ENCODE measurements around the gene BABAM2. TPM values are rescaled to one million over a fixed set of nuclear protein-coding genes. Genes with fewer than 3 reads are reported as not detected.
A peak's percentile ranks its signal among the peaks of the same experiment; 100 is the strongest.

Gene BABAM2
- polyA plus RNA-seq, 3 donors, result 33.2 to 52.8 (median 49.3) TPM

GRCh38 chr2:27996156-27996922, 105.8 kb downstream of the BABAM2 start:
- Histone ChIP-seq H3K79me2 (ENCODE audit: insufficient read depth, low read length) (peaks cover 33% of the 10 kb centered on the region), H3K4me2 (replicated peaks; ENCODE audit: extremely low read depth, low read length, poor library complexity, severe bottlenecking) (no peak overlapping the region), H4K20me1 (ENCODE audit: insufficient read depth, low read length) (no peaks in the 10 kb centered on the region), H3K27ac (ENCODE audit: low read depth in 1 of 2, low read length in 2 of 2) (peak overlapping the region in 1 of 2 donors; percentile 58), H3K4me3 (replicated peaks in 1 of 3; ENCODE audit: low read depth in 2 of 3, low read length in 3 of 3) (no peak overlapping the region), H3K9me3 (replicated peaks in 1 of 2; ENCODE audit: control insufficient read depth in 1 of 2, insufficient read depth in 1 of 2, low read length in 2 of 2) (peaks cover 0 to under 1% of the 10 kb centered on the region in 2 donors), H3K4me1 (ENCODE audit: control insufficient read depth in 1 of 2, insufficient read depth in 2 of 2, low read length in 2 of 2) (peaks cover 41 to 53% of the 10 kb centered on the region in 2 donors), H3K9ac (ENCODE audit: insufficient read depth, low read length, poor library complexity, severe bottlenecking) (no peak overlapping the region), H3K27me3 (ENCODE audit: control insufficient read depth in 2 of 2, insufficient read depth in 2 of 2, low read length in 2 of 2) (no peaks in the 10 kb centered on the region), H2AFZ (ENCODE audit: insufficient read depth, low read depth, low read length, poor library complexity, severe bottlenecking) (no peak overlapping the region), H3K36me3 (replicated peaks in 1 of 2; ENCODE audit: control insufficient read depth in 1 of 2, insufficient read depth in 2 of 2, low read length in 2 of 2) (no peaks in the 10 kb centered on the region)
- no peak for DNase-seq
- TF ChIP-seq CTCF (IDR thresholded peaks at IDR 0.05), result no peak
- H3K9me3 Mint-ChIP-seq, result peaks cover 0 to 8% (median 5%) of the 10 kb centered on the region in 7 donors
- H3K4me3 Mint-ChIP-seq, result no peak overlapping the region
- intact Hi-C loops (cut with micrococcal nuclease), result loop anchor here in 1 of 2 donors (5.0 kb wide), 1 partner anchor 34 kb away; no protein-coding TSS in a partner anchor
- H3K4me1 Mint-ChIP-seq, result peaks cover 53% of the 10 kb centered on the region
- 90% methylated on average over 2 of the region's 5 CpGs for WGBS (ENCODE audit: insufficient coverage)
- peak overlapping the region in 5 of 7 donors; percentile 12 to 75 (median 42) for H3K27ac Mint-ChIP-seq
- H3K36me3 Mint-ChIP-seq, result peaks cover 11 to 15% of the 10 kb centered on the region in 2 donors
- peaks cover 0 to 1% (median 0%) of the 10 kb centered on the region in 3 donors for H3K27me3 Mint-ChIP-seq (ENCODE audit: low read depth in 3 of 3)

DNA sequence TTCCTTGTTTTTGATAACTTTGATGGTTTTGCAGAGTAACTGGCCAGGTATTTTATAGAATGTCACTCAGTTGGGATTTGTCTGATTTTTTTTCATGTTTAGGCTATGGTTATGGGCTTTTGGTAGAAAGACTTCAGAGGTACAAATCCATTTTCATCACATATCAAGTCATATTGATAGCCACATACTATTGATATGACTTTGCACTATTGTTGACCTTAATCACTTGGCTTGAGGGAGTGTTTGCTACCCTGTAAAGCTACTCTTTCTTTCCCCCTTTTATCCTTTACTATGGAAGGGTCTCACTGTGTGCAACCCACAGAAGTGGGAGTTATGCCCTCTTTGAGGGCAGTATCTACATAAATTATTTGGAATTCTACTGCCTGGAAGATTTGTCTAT, 109.8 kb downstream of the BABAM2 start:
- Histone ChIP-seq H3K27me3 (ENCODE audit: control insufficient read depth in 2 of 2, insufficient read depth in 2 of 2, low read length in 2 of 2) (no peaks in the 10 kb centered on the region), H3K79me2 (ENCODE audit: insufficient read depth, low read length) (peaks cover 20% of the 10 kb centered on the region), H4K20me1 (ENCODE audit: insufficient read depth, low read length) (no peaks in the 10 kb centered on the region), H3K9ac (ENCODE audit: insufficient read depth, low read length, poor library complexity, severe bottlenecking) (no peak overlapping the region), H3K4me2 (replicated peaks; ENCODE audit: extremely low read depth, low read length, poor library complexity, severe bottlenecking) (no peak overlapping the region), H2AFZ (ENCODE audit: insufficient read depth, low read depth, low read length, poor library complexity, severe bottlenecking) (no peak overlapping the region), H3K4me1 (ENCODE audit: control insufficient read depth in 1 of 2, insufficient read depth in 2 of 2, low read length in 2 of 2) (peaks cover 19 to 34% of the 10 kb centered on the region in 2 donors), H3K4me3 (replicated peaks in 1 of 3; ENCODE audit: low read depth in 2 of 3, low read length in 3 of 3) (no peak overlapping the region), H3K36me3 (replicated peaks in 1 of 2; ENCODE audit: control insufficient read depth in 1 of 2, insufficient read depth in 2 of 2, low read length in 2 of 2) (no peaks in the 10 kb centered on the region), H3K27ac (ENCODE audit: low read depth in 1 of 2, low read length in 2 of 2) (no peak overlapping the region), H3K9me3 (replicated peaks in 1 of 2; ENCODE audit: control insufficient read depth in 1 of 2, insufficient read depth in 1 of 2, low read length in 2 of 2) (peaks cover 0 to 4% of the 10 kb centered on the region in 2 donors)
- TF ChIP-seq CTCF (IDR thresholded peaks at IDR 0.05), result no peak
- intact Hi-C loops (cut with micrococcal nuclease), result no loop called here
- no peaks in the 10 kb centered on the region for H3K27me3 Mint-ChIP-seq (ENCODE audit: low read depth in 3 of 3)
- H3K36me3 Mint-ChIP-seq, result peaks cover 15 to 17% of the 10 kb centered on the region in 2 donors
- H3K4me3 Mint-ChIP-seq, result no peak overlapping the region
- no peak for DNase-seq
- no peak overlapping the region for H3K27ac Mint-ChIP-seq
- peaks cover 40% of the 10 kb centered on the region for H3K4me1 Mint-ChIP-seq
- peaks cover 6 to 11% (median 10%) of the 10 kb centered on the region in 7 donors for H3K9me3 Mint-ChIP-seq
